Small intestine (tissue), 7 donors: ENCODE results near the gene TMEM74B. TPM values are rescaled to one million over a fixed set of nuclear protein-coding genes. Genes with fewer than 3 reads are reported as not detected.

Experiments
- DNase-seq, 2 donors: peaks; one replicate each; pipeline versions ENCODE4 v3.0.0 to v3.0.0-alpha.2; 2013
- FAIRE-seq: peaks from 2 replicates; lab custom pipeline; 2012; peaks lifted over from hg19 to GRCh38; lab: Jason Lieb, UNC
- H3K27ac ChIP-seq, 3 donors: one replicate each; pipeline ENCODE4 v1.5.1; 2013; ENCODE audit warnings: low read length in 2 of 3, mild to moderate bottlenecking in 2 of 3, control low read depth in 1 of 3, inconsistent platforms in 1 of 3, low read depth in 1 of 3, moderate library complexity in 1 of 3
- H3K27me3 ChIP-seq, 3 donors: one replicate each; pipeline ENCODE4 v1.6.1; 2013; ENCODE audit warnings: low read length in 3 of 3, inconsistent platforms in 1 of 3; ENCODE audit not compliant: control insufficient read depth in 3 of 3, insufficient read depth in 3 of 3
- H3K36me3 ChIP-seq, 3 donors: one replicate each; pipeline ENCODE4 v1.6.1; 2013; ENCODE audit warnings: low read length in 3 of 3, inconsistent platforms in 1 of 3, low read depth in 1 of 3, mild to moderate bottlenecking in 1 of 3, moderate library complexity in 1 of 3; ENCODE audit not compliant: control insufficient read depth in 3 of 3, insufficient read depth in 2 of 3
- H3K4me1 ChIP-seq, 3 donors: one replicate each; pipeline ENCODE4 v1.6.1; 2013; ENCODE audit warnings: low read length in 2 of 3, inconsistent platforms in 1 of 3, low read depth in 1 of 3, mild to moderate bottlenecking in 1 of 3, moderate library complexity in 1 of 3; ENCODE audit not compliant: control insufficient read depth in 3 of 3, insufficient read depth in 2 of 3
- H3K4me3 ChIP-seq, 3 donors: one replicate each; pipeline ENCODE4 v1.5.1; 2013; ENCODE audit warnings: low read length in 3 of 3, control low read depth in 1 of 3, inconsistent platforms in 1 of 3, low read depth in 1 of 3, mild to moderate bottlenecking in 1 of 3, moderate library complexity in 1 of 3
- H3K9me3 ChIP-seq, 2 donors: one replicate each; pipeline ENCODE4 v1.6.1; 2013; ENCODE audit warnings: low read depth in 1 of 2, low read length in 1 of 2; ENCODE audit not compliant: control insufficient read depth in 2 of 2, insufficient read depth in 1 of 2
- WGBS, 3 donors: extraction: QIAGEN DNeasy Blood & Tissue Kit; methylation state at CpG; one replicate each; pipeline ENCODE4 v1.1.7; 2013; 5-methylcytosine and 5-hydroxymethylcytosine counted together
- polyA plus RNA-seq, 4 donors: library from polyadenylated mRNA; stranded (reverse) in 3 of 4; unstranded in 1 of 4; fragments of 200-250 nt in 3 of 4; fragments of 120-200 nt in 1 of 4; gene quantifications; one replicate each; pipeline versions ENCODE4 v1.2.1 to v1.2.3, GENCODE V29; 2013
- donor health status: healthy with polysubstance abuse.
- donor health status: control.
- donor health status: control.
- donor health status: Bipolar disorder and iron deficiency.
- donor health status: healthy.

TMEM74B gene
- polyA plus RNA-seq, 4 donors, result 10.5 to 68.7 (median 36.1) TPM

DNA sequence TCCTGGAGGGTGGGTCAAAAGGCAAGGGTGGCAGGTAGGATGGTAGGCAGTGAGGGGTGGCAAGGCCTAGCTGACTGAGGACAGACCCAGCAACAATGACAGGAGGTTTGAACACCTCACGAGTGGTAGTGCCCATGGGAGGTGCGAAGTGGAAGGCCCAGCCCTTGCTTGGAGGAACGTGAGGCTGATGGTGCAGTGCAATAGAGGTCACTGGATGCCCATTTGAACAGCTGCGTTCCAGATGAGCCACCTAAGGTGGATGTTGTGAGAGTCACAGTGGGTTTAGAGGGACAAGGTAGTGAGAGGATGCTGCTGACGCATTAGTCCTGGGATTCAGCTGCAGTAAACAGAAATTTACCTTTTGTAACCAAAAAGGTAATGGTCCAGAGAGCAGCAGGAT is 15.6 kb downstream of the TMEM74B start:
- DNase-seq, result no peak
- Histone ChIP-seq H3K27ac (no peak overlapping the region), H3K36me3 (peaks cover 7 to 58% (median 27%) of the 10 kb centered on the region in 3 donors), H3K4me3 (no peak overlapping the region), H3K9me3 (no peaks in the 10 kb centered on the region), H3K27me3 (no peaks in the 10 kb centered on the region), H3K4me1 (no peaks in the 10 kb centered on the region)
- no peak for FAIRE-seq
- WGBS, 3 donors, result 95 to 97% (median 96%) methylated on average over 5 of the region's 5 CpGs

DNA sequence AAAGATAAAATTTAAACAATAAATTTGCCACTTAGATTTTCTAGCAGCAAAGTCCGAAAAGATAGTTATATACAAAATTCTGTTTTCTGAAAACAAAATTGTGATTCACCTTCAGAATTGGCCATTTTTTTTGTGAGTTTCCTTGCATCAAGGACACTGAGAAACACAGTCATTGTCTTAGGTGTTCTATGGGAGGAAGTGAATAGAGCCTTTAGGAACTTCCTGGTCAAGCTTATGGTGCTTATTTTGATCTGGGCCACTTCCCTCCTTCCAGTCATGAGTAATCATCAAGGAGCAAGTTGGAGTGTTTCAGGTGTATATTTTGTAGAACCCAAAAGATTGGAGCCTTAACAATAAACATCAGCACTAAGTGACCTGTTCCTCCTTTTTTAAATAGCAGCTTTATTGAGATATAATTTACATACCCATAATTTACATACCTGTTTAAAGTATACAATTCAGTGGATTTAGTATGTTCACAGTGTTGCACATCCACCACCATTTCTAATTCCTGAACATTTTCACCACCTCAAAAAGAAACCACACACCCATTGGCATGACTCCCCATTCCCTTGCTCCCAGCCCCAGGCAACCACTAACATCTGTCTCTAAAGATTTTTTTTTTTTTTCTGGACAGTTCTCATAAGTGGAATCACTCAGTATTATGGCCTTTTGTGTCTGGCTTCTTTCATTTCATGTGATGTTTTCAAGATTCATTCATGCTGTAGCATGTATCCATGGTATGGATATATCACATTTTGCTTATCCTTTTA is 17.6 kb downstream of the TMEM74B start:
- 92 to 100% (median 95%) methylated on average over 1 of the region's 1 CpG for WGBS, 3 donors
- Histone ChIP-seq H3K4me1 (no peaks in the 10 kb centered on the region), H3K4me3 (no peak overlapping the region), H3K27ac (no peak overlapping the region), H3K36me3 (peaks cover 15 to 55% (median 38%) of the 10 kb centered on the region in 3 donors), H3K27me3 (no peaks in the 10 kb centered on the region), H3K9me3 (no peaks in the 10 kb centered on the region)
- FAIRE-seq (no peak), DNase-seq (no peak)

GRCh38 chr20:1165941-1166340 is 18.8 kb downstream of the TMEM74B start:
- Histone ChIP-seq H3K36me3 (peaks cover 15 to 50% (median 35%) of the 10 kb centered on the region in 3 donors), H3K9me3 (no peaks in the 10 kb centered on the region), H3K4me3 (no peak overlapping the region), H3K27ac (no peak overlapping the region), H3K27me3 (no peaks in the 10 kb centered on the region), H3K4me1 (no peaks in the 10 kb centered on the region)
- 95 to 96% (median 95%) methylated on average over 9 of the region's 9 CpGs for WGBS, 3 donors
- DNase-seq (no peak), FAIRE-seq (no peak)

DNA sequence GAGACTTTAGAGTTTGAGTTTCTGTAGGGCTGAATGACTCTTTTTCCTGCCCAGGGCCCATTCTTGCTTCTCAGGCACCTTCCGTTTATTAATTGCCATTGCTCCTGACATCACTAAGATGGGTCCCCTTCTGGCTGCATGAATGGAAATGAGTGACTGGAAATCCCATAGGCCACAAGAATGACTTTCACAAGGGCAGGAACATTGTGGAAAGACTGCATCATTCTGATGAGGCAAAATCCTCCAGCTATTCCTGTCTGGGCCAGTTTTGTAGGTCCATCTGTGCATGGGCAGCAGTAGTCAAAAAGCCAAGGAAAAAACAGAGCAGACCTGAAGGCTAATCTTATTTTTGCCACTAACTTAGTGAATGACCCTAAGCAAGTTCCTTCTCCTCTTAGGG is 19.3 kb downstream of the TMEM74B start:
- Histone ChIP-seq H3K36me3 (peaks cover 15 to 50% (median 37%) of the 10 kb centered on the region in 3 donors), H3K27me3 (no peaks in the 10 kb centered on the region), H3K4me3 (no peak overlapping the region), H3K4me1 (no peaks in the 10 kb centered on the region), H3K27ac (no peak overlapping the region), H3K9me3 (no peaks in the 10 kb centered on the region)
- 90 to 100% (median 100%) methylated on average over 1 of the region's 1 CpG for WGBS, 3 donors
- FAIRE-seq (no peak), DNase-seq (no peak)

DNA sequence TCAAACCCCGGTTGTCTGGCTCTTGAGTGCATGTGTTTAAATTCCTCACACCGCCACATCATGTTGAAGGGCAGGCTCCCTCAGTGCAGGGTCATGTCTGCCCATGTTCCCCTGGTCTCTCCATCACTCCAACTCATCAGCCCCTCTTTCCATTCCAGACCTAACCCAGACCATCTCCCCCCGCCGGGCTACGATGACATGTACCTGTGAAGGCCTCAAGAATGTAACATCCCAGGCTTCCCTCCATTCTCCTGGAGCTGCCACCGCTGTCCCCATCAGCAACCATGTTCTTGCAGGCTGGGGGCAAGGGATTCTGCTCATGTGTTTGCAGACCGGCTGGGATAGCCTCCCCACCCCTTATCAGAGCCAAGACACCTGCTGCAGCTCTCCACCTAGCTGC is 19.9 kb downstream of the TMEM74B start:
- Histone ChIP-seq H3K4me1 (no peaks in the 10 kb centered on the region), H3K4me3 (no peak overlapping the region), H3K27ac (no peak overlapping the region), H3K9me3 (no peaks in the 10 kb centered on the region), H3K36me3 (peaks cover 15 to 53% (median 39%) of the 10 kb centered on the region in 3 donors), H3K27me3 (no peaks in the 10 kb centered on the region)
- FAIRE-seq (no peak), DNase-seq (no peak)
- WGBS, 3 donors, result 97 to 99% (median 97%) methylated on average over 7 of the region's 7 CpGs

DNA sequence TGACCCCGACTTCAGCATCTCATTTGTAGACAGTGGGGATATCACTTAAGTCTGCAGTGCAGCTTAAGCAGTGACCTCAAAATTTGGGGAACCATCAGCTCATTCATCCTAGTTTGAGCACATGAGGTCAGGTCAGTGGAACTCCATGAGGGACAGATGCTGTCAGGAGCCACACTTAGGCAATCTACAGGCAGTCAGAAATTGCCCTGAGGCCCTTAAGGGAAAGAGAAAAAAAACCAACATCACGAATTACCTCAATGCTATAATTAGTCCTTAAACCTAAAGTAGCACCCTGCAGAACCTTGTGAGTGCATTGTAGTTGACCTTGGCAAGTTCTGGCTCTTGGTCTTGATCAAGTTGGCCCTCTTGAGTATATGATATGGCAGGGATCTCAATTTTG is 21.1 kb downstream of the TMEM74B start:
- 88 to 97% (median 90%) methylated on average over 2 of the region's 2 CpGs for WGBS, 3 donors
- FAIRE-seq (no peak), DNase-seq (no peak)
- H3K4me1 ChIP-seq, result no peaks in the 10 kb centered on the region
- peaks cover 15 to 47% (median 34%) of the 10 kb centered on the region in 3 donors for H3K36me3 ChIP-seq
- no peaks in the 10 kb centered on the region for H3K27me3 ChIP-seq
- no peak overlapping the region for H3K27ac ChIP-seq
- no peaks in the 10 kb centered on the region for H3K9me3 ChIP-seq
- H3K4me3 ChIP-seq, result no peak overlapping the region

DNA sequence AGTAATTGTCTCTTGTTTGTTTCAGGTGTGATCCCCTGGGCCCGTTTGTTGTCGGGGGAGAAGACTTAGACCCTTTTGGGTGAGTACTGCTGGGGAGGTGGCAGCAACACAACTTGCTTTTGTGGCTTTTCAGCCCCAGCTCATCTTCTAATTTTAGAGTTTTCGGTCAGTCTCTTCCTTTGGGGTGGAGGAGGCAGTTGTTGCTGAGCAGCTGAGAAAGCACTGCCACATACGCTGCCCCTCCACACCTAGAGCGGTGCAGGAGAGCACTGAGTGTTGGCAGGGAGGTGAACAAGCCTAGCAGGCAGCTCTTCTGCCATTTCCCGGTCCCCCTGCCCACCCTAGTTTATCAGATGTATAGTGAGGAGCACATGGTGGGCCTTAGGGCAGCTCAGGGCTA is 21.7 kb downstream of the TMEM74B start:
- H3K4me1 ChIP-seq, result no peaks in the 10 kb centered on the region
- no peaks in the 10 kb centered on the region for H3K27me3 ChIP-seq
- peaks cover 15 to 47% (median 34%) of the 10 kb centered on the region in 3 donors for H3K36me3 ChIP-seq
- no peak overlapping the region for H3K4me3 ChIP-seq
- FAIRE-seq (no peak), DNase-seq (no peak)
- 73 to 95% (median 92%) methylated on average over 6 of the region's 6 CpGs for WGBS, 3 donors
- no peaks in the 10 kb centered on the region for H3K9me3 ChIP-seq
- H3K27ac ChIP-seq, result no peak overlapping the region

DNA sequence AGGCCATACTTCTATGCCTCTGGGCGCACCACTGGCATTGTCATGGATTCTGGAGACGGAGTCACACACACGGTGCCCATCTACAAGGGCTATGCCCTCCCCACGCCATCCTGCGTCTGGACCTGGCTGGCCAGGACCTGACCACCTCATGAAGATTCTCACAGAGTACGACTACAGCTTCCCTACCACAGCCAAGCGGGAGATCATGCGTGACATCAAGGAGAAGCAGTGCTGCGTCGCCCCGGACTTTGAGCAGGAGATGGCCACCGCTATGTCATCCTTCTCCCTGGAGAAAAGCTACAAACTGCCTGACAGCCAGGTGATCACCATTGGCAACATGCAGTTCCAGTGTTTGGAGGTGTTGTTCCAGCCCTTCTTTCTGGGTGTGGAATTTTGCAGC is 23.8 kb downstream of the TMEM74B start:
- Histone ChIP-seq H3K4me1 (no peaks in the 10 kb centered on the region), H3K27ac (no peak overlapping the region), H3K4me3 (no peak overlapping the region), H3K9me3 (no peaks in the 10 kb centered on the region), H3K36me3 (peaks cover 15 to 44% (median 28%) of the 10 kb centered on the region in 3 donors), H3K27me3 (no peaks in the 10 kb centered on the region)
- no peak for FAIRE-seq
- no peak for DNase-seq
- WGBS, 3 donors, result 96 to 98% (median 97%) methylated on average over 12 of the region's 12 CpGs
